Sigmoid colon (tissue), 7 donors: ENCODE measurements around the gene ALDH4A1. TPM values are rescaled to one million over a fixed set of nuclear protein-coding genes. Genes with fewer than 3 reads are reported as not detected.
"Not testable (repeated sequence)": the region's sequence is repeated elsewhere in the genome, so short reads cannot be mapped to it uniquely, and the experiment has no call there.

Experiments
- DNase-seq: peaks from one replicate; pipeline ENCODE4 v3.0.0-alpha.2; 2019
- H3K27ac ChIP-seq, 4 donors: fragments of 200-600 bp; sonication (generic); one replicate each; pipeline ENCODE4 v1.5.1; 2016 to 2019; ENCODE audit warnings: mild to moderate bottlenecking in 1 of 4
- H3K27me3 ChIP-seq, 3 donors: fragments of 200-600 bp; sonication (generic); one replicate each; pipeline ENCODE4 v1.5.1; 2019; ENCODE audit warnings: mild to moderate bottlenecking in 1 of 3
- H3K36me3 ChIP-seq, 4 donors: fragments of 200-600 bp; sonication (generic); one replicate each; pipeline ENCODE4 v1.5.1; 2016 to 2019
- H3K4me1 ChIP-seq, 4 donors: fragments of 200-600 bp; sonication (generic); one replicate each; pipeline ENCODE4 v1.5.1; 2017 to 2019
- H3K4me3 ChIP-seq, 4 donors: fragments of 200-600 bp; sonication (generic); one replicate each; pipeline ENCODE4 v1.5.1; 2017 to 2019; ENCODE audit warnings: mild to moderate bottlenecking in 2 of 4, moderate library complexity in 1 of 4
- H3K9me3 ChIP-seq, 4 donors: fragments of 200-600 bp in 3 of 4; sonication (generic) in 3 of 4; one replicate each; pipeline versions ENCODE4 v1.5.1 to v1.6.1; 2013 to 2019
- EP300 ChIP-seq, 4 donors: sonication (generic); formaldehyde crosslinking; IDR thresholded peaks; one replicate each; pipeline ENCODE4 v1.6.1; 2017; ENCODE audit warnings: antibody characterized with exemption in 4 of 4
- POLR2A ChIP-seq, 2 donors: fragments of 450-650 bp; IDR thresholded peaks; one replicate each; pipeline ENCODE4 v1.6.1; 2016; ENCODE audit warnings: antibody characterized with exemption in 2 of 2, mild to moderate bottlenecking in 2 of 2, moderate library complexity in 2 of 2
- POLR2AphosphoS5 ChIP-seq, 4 donors: sonication (generic); formaldehyde crosslinking; IDR thresholded peaks; one replicate each; pipeline ENCODE4 v1.6.1; 2017; ENCODE audit warnings: antibody characterized with exemption in 4 of 4
- WGBS, 2 donors: extraction: QIAGEN DNeasy Blood & Tissue Kit; methylation state at CpG; one replicate each; pipeline ENCODE4 v1.1.7; 2013; 5-methylcytosine and 5-hydroxymethylcytosine counted together
- intact Hi-C: fragments of 100-400 bp; cut with DNase I; formaldehyde crosslinking; loops from one replicate; pipeline ENCODE4 v1.15.1; 2023
- polyA plus RNA-seq, 3 donors: library from polyadenylated mRNA; stranded (reverse); fragments of 200-250 nt; gene quantifications; one replicate each; pipeline ENCODE4 v1.2.3, GENCODE V29; 2013
- total RNA-seq, 4 donors: library from RNA; depleted of rRNA; stranded (reverse); fragments of >200 nt; gene quantifications; one replicate each; pipeline ENCODE4 v1.1.0, GENCODE V29; 2016
- TF ChIP-seq, protein P1 (sequence below), 4 experiments: fragments of 450-650 bp in 3 of 4; fragments of 200-600 bp in 1 of 4; IDR thresholded peaks; one replicate each; pipeline ENCODE4 v1.5.1; 2016 to 2019; ENCODE audit warnings: antibody characterized with exemption in 4 of 4, mild to moderate bottlenecking in 3 of 4, moderate library complexity in 2 of 4
- donor health status: healthy with polysubstance abuse.
- donor health status: Bipolar disorder and iron deficiency.
- donor health status: healthy.

Gene ALDH4A1
- total and polyA plus RNA-seq, 7 donors: 2.4 to 12.8 (median 7.2) TPM

- Histone ChIP-seq H3K27me3 (no peaks in the 10 kb centered on the region), H3K27ac (no peak overlapping the region), H3K4me3 (no peak overlapping the region), H3K4me1 (peaks cover 0 to 15% (median 0%) of the 10 kb centered on the region in 4 donors), H3K36me3 (no peaks in the 10 kb centered on the region), H3K9me3 (no peaks in the 10 kb centered on the region)
- intact Hi-C loops: loop anchor here (2.0 kb wide), 1 partner anchor 278 kb away; no protein-coding TSS in a partner anchor
- no peak for DNase-seq
- TF ChIP-seq POLR2A (IDR thresholded peaks at IDR 0.05): no peak
- TF ChIP-seq POLR2AphosphoS5 (IDR thresholded peaks at IDR 0.05): no peak
- TF ChIP-seq EP300 (IDR thresholded peaks at IDR 0.05): no peak
- WGBS, 2 donors: 38 to 82% methylated on average over 8 of the region's 8 CpGs
These were observed 27.8 kb downstream of the ALDH4A1 start for GRCh38 chr1:18874600-18874999.

DNA sequence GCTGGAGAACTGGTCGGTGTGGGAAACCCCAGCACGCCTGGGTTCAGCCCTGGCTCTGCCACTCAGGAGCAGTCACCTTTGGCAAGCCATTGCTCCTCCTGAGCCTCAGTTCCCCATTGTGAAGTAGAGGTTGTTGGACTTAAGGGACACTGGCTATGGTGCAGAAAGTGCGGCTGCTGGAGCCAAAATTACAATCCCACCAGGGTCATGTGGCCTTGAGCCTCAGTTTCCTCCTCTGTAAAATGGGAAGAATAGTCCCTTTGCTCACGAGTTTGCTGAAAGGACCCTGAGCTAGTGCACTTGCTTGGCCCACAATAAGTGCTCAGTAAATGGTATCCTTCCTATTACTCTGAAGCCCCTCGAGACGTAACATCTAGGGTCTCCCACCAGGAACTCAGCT is 28.3 kb downstream of the ALDH4A1 start:
- no peak for DNase-seq
- H3K4me1 ChIP-seq: peaks cover 0 to 15% (median 0%) of the 10 kb centered on the region in 4 donors
- H3K27ac ChIP-seq: no peak overlapping the region
- no peaks in the 10 kb centered on the region for H3K9me3 ChIP-seq
- no peaks in the 10 kb centered on the region for H3K27me3 ChIP-seq
- TF ChIP-seq POLR2AphosphoS5 (IDR thresholded peaks at IDR 0.05) (no peak), POLR2A (IDR thresholded peaks at IDR 0.05) (no peak), EP300 (IDR thresholded peaks at IDR 0.05) (no peak)
- TF ChIP-seq, protein P1, sequence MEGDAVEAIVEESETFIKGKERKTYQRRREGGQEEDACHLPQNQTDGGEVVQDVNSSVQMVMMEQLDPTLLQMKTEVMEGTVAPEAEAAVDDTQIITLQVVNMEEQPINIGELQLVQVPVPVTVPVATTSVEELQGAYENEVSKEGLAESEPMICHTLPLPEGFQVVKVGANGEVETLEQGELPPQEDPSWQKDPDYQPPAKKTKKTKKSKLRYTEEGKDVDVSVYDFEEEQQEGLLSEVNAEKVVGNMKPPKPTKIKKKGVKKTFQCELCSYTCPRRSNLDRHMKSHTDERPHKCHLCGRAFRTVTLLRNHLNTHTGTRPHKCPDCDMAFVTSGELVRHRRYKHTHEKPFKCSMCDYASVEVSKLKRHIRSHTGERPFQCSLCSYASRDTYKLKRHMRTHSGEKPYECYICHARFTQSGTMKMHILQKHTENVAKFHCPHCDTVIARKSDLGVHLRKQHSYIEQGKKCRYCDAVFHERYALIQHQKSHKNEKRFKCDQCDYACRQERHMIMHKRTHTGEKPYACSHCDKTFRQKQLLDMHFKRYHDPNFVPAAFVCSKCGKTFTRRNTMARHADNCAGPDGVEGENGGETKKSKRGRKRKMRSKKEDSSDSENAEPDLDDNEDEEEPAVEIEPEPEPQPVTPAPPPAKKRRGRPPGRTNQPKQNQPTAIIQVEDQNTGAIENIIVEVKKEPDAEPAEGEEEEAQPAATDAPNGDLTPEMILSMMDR (IDR thresholded peaks at IDR 0.05): no peak
- intact Hi-C loops: loop anchor here (2.0 kb wide), 1 partner anchor 277 kb away; no protein-coding TSS in a partner anchor
- H3K36me3 ChIP-seq: no peaks in the 10 kb centered on the region
- no peak overlapping the region for H3K4me3 ChIP-seq
- WGBS, 2 donors: 92% methylated on average over 6 of the region's 6 CpGs

DNA sequence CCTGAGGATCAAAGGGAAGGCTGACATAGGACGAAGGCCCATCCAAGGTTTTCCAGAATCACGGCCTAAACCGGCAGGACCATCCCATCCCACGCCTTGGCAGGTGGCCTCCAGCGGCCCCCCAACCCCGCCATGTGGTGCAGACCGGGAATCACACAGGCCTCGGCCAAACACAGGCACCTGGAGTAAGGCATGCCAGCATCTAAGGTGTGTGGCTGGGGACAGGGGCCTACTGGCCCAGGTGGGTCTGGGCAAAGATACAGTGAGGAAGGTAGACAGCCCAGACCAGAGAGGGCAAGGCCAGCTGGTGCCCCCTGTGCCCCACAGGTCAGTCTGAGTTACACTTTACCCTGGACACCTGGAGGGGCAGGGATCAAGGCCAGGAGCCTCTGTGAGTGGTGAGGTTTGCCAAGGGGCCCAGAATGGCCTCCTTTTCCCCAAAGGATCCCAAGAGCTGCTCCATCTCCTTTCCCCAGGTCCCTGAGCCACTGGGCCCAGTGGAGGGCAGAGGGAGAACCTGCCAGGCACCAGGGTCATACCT is 30.2 kb downstream of the ALDH4A1 start:
- Histone ChIP-seq H3K27ac (no peak overlapping the region), H3K27me3 (no peaks in the 10 kb centered on the region), H3K4me3 (no peak overlapping the region), H3K4me1 (peaks cover 0 to 15% (median 0%) of the 10 kb centered on the region in 4 donors), H3K36me3 (no peaks in the 10 kb centered on the region), H3K9me3 (no peaks in the 10 kb centered on the region)
- WGBS, 2 donors: 91% methylated on average over 8 of the region's 8 CpGs
- intact Hi-C loops: no loop called here
- no peak for DNase-seq
- TF ChIP-seq POLR2A (IDR thresholded peaks at IDR 0.05) (no peak), EP300 (IDR thresholded peaks at IDR 0.05) (no peak), POLR2AphosphoS5 (IDR thresholded peaks at IDR 0.05) (no peak)

DNA sequence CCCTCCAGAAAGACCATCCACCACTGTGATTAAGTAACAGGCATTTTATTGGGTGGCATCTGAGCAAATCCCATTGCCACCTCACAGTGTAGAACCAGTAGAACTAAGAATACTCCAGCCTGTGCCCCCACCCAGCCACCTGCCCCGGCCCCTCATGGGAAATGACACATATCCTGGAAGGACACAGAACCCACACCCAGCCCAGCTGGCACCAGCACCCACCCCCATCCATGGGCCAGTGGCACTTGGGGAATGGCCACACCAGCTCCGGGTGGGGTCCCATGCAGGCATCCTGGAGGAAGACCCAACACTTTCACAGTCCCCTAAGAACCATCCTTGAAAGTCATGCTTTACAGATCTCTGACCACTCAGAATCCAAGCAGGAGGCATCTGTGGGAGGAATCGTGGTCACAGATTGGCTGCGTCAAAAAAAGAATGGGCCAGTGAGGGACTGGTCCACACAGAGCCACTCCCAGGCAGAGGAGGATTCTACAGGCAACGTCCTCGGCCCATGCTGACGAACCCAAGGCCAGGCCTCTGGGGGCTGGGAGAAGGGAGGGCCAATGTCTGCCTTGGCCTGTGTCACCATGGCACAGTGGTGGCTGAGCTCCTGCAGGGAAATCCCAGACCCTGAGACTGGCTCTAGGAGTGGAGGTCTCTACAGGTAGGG is 30.8 kb downstream of the ALDH4A1 start:
- DNase-seq: no peak
- no peaks in the 10 kb centered on the region for H3K9me3 ChIP-seq
- no peak overlapping the region for H3K27ac ChIP-seq
- H3K27me3 ChIP-seq: no peaks in the 10 kb centered on the region
- intact Hi-C loops: no loop called here
- peaks cover 0 to 15% (median 0%) of the 10 kb centered on the region in 4 donors for H3K4me1 ChIP-seq
- TF ChIP-seq, protein P1 (IDR thresholded peaks at IDR 0.05): no peak
- no peak for TF ChIP-seq EP300 (IDR thresholded peaks at IDR 0.05)
- TF ChIP-seq POLR2AphosphoS5 (IDR thresholded peaks at IDR 0.05): no peak
- no peak for TF ChIP-seq POLR2A (IDR thresholded peaks at IDR 0.05)
- H3K4me3 ChIP-seq: no peak overlapping the region
- 93 to 94% methylated on average over 7 of the region's 7 CpGs for WGBS, 2 donors
- no peaks in the 10 kb centered on the region for H3K36me3 ChIP-seq

- Histone ChIP-seq H3K27ac (no peak overlapping the region), H3K4me1 (peaks cover 0 to 15% (median 0%) of the 10 kb centered on the region in 4 donors), H3K9me3 (no peaks in the 10 kb centered on the region), H3K27me3 (no peaks in the 10 kb centered on the region), H3K4me3 (no peak overlapping the region), H3K36me3 (no peaks in the 10 kb centered on the region)
- WGBS, 2 donors: 88 to 91% methylated on average over 10 of the region's 10 CpGs
- intact Hi-C loops: no loop called here
- no peak for DNase-seq
- TF ChIP-seq POLR2A (IDR thresholded peaks at IDR 0.05) (no peak), POLR2AphosphoS5 (IDR thresholded peaks at IDR 0.05) (no peak), EP300 (IDR thresholded peaks at IDR 0.05) (no peak)
- TF ChIP-seq, protein P1 (IDR thresholded peaks at IDR 0.05): no peak
These were observed 31.4 kb downstream of the ALDH4A1 start for GRCh38 chr1:18870957-18871356.

- H3K9me3 ChIP-seq, intact Hi-C loops, H3K4me3 ChIP-seq, H3K27me3 ChIP-seq, H3K27ac ChIP-seq, H3K36me3 ChIP-seq, DNase-seq: not testable (repeated sequence)
- 38 to 65% methylated on average over 3 of the region's 3 CpGs for WGBS, 2 donors
- peaks cover 0 to 15% (median 0%) of the 10 kb centered on the region in 4 donors for H3K4me1 ChIP-seq
These were observed 31.8 kb downstream of the ALDH4A1 start for GRCh38 chr1:18870595-18870865.
